Stimulated activated CD4-positive, alpha-beta T cell treated with anti-CD3 and anti-CD28 coated beads, TNF-alpha, amount 100 ng/mL, for 1 hour (primary cell): ENCODE measurements around the gene MSRB2.
"Not testable (repeated sequence)": the region's sequence is repeated elsewhere in the genome, so short reads cannot be mapped to it uniquely, and the experiment has no call there.

Experiments
- DNase-seq, 3 donors: peaks; one replicate each; pipeline ENCODE4 v3.0.0-alpha.2; 2020; ENCODE audit warnings: low read depth in 3 of 3, low spot score in 1 of 3

The MSRB2 gene

GRCh38 chr10:23069019-23069815, 26.2 kb upstream of the MSRB2 start:
- no peak for DNase-seq

GRCh38 chr10:23070092-23070912, 25.1 kb upstream of the MSRB2 start:
- DNase-seq, result not testable (repeated sequence)

GRCh38 chr10:23070913-23071218, 24.5 kb upstream of the MSRB2 start:
- no peak for DNase-seq

- DNase-seq, result not testable (repeated sequence)
Observed at GRCh38 chr10:23072593-23072992, 22.8 kb upstream of the MSRB2 start.

GRCh38 chr10:23073527-23073926, 21.9 kb upstream of the MSRB2 start:
- DNase-seq, result no peak

GRCh38 chr10:23075672-23076071, 19.7 kb upstream of the MSRB2 start:
- DNase-seq, result no peak

- no peak for DNase-seq
Observed at GRCh38 chr10:23078114-23078513, 17.3 kb upstream of the MSRB2 start.

- DNase-seq, result no peak
Observed at GRCh38 chr10:23079700-23080099, 15.7 kb upstream of the MSRB2 start.

GRCh38 chr10:23080262-23080661, 15.1 kb upstream of the MSRB2 start:
- no peak for DNase-seq

GRCh38 chr10:23081221-23081750, 14.1 kb upstream of the MSRB2 start:
- no peak for DNase-seq

GRCh38 chr10:23081891-23082290, 13.5 kb upstream of the MSRB2 start:
- no peak for DNase-seq

- DNase-seq, result no peak
Observed at GRCh38 chr10:23088609-23089008, 6.8 kb upstream of the MSRB2 start.

- no peak for DNase-seq
Observed at GRCh38 chr10:23094786-23095403, 484 bp upstream of the MSRB2 start.

GRCh38 chr10:23095966-23096801, 805 bp downstream of the MSRB2 start:
- DNase-seq, result peak in 1 of 3 donors; percentile 4

GRCh38 chr10:23096802-23097549, 1.6 kb downstream of the MSRB2 start:
- no peak for DNase-seq

GRCh38 chr10:23099079-23099478, 3.7 kb downstream of the MSRB2 start:
- no peak for DNase-seq

- DNase-seq, result no peak
Observed at GRCh38 chr10:23099816-23100215, 4.4 kb downstream of the MSRB2 start.

- no peak for DNase-seq
Observed at GRCh38 chr10:23100331-23101030, 5.1 kb downstream of the MSRB2 start.

- no peak for DNase-seq
Observed at GRCh38 chr10:23106331-23107072, 11.1 kb downstream of the MSRB2 start.
